GM23338 (cell line): ENCODE results near the gene EGLN3. TPM values are rescaled to one million over a fixed set of nuclear protein-coding genes. Genes with fewer than 3 reads are reported as not detected.

Source experiments
- ATAC-seq: fragments of 200-7000 bp; cut with Tn5 transposase; 3 replicates; pipeline ENCODE4 v1.9.1; 2020
- DNase-seq: peaks from one replicate; pipeline ENCODE4 v3.0.0-alpha.2; 2015; ENCODE audit warnings: low spot score
- H2AFZ ChIP-seq: fragments of 200-600 bp; sonication (generic); 2 replicates; pipeline ENCODE4 v1.8.0; 2016; ENCODE audit warnings: antibody characterized with exemption, mild to moderate bottlenecking, moderate library complexity
- H3F3A ChIP-seq: fragments of 200-600 bp; sonication (generic); replicated peaks from 2 replicates; pipeline ENCODE4 v1.8.0; 2017; ENCODE audit warnings: antibody characterized with exemption, mixed run types, low read depth
- H3K27ac ChIP-seq: fragments of 200-600 bp; sonication (generic); 2 replicates; pipeline ENCODE4 v1.6.1; 2016; ENCODE audit warnings: low read depth
- H3K27me3 ChIP-seq: fragments of 200-600 bp; sonication (generic); 2 replicates; pipeline ENCODE4 v1.8.0; 2016; ENCODE audit warnings: mild to moderate bottlenecking, mixed run types, moderate library complexity; ENCODE audit not compliant: insufficient read depth
- H3K36me3 ChIP-seq: fragments of 200-600 bp; sonication (generic); 2 replicates; pipeline ENCODE4 v1.8.0; 2016; ENCODE audit warnings: mild to moderate bottlenecking; ENCODE audit not compliant: insufficient read depth
- H3K4me1 ChIP-seq: fragments of 200-600 bp; sonication (generic); 2 replicates; pipeline ENCODE4 v1.8.0; 2016; ENCODE audit warnings: mild to moderate bottlenecking, moderate library complexity; ENCODE audit not compliant: insufficient read depth
- H3K4me2 ChIP-seq: fragments of 200-600 bp; sonication (generic); 2 replicates; pipeline ENCODE4 v1.7.1; 2017; ENCODE audit warnings: mixed run types
- H3K4me3 ChIP-seq: fragments of 200-600 bp; sonication (generic); 2 replicates; pipeline ENCODE4 v1.6.1; 2016; ENCODE audit warnings: mixed run types
- H3K79me2 ChIP-seq: fragments of 200-600 bp; sonication (generic); replicated peaks from 2 replicates; pipeline ENCODE4 v1.8.0; 2017; ENCODE audit warnings: mild to moderate bottlenecking; ENCODE audit not compliant: insufficient read depth
- H3K9me2 ChIP-seq: fragments of 200-600 bp; sonication (generic); 2 replicates; pipeline ENCODE4 v1.8.0; 2017; ENCODE audit not compliant: insufficient read depth
- H4K20me1 ChIP-seq: fragments of 200-600 bp; sonication (generic); replicated peaks from 2 replicates; pipeline ENCODE4 v1.8.0; 2017; ENCODE audit warnings: mild to moderate bottlenecking; ENCODE audit not compliant: insufficient read depth
- H3K27ac Mint-ChIP-seq: 2 replicates; pipeline ENCODE4 v1.8.0; 2020; ENCODE audit warnings: inconsistent platforms, mild to moderate bottlenecking, moderate library complexity, mixed read lengths
- H3K27me3 Mint-ChIP-seq: 3 replicates; pipeline ENCODE4 v1.8.0; 2022; ENCODE audit warnings: low read depth, mild to moderate bottlenecking, moderate library complexity, mixed read lengths, inconsistent platforms; ENCODE audit not compliant: insufficient read depth, poor library complexity
- H3K36me3 Mint-ChIP-seq: 3 replicates; pipeline ENCODE4 v1.8.0; 2021; ENCODE audit warnings: low read depth, mild to moderate bottlenecking, inconsistent platforms, moderate library complexity, mixed read lengths
- H3K4me1 Mint-ChIP-seq: 3 replicates; pipeline ENCODE4 v1.8.0; 2020; ENCODE audit warnings: mild to moderate bottlenecking, inconsistent platforms, mixed read lengths
- H3K4me3 Mint-ChIP-seq: 3 replicates; pipeline ENCODE4 v1.8.0; 2021; ENCODE audit warnings: moderate library complexity, mild to moderate bottlenecking, inconsistent platforms, mixed read lengths
- H3K9me3 Mint-ChIP-seq: 3 replicates; pipeline ENCODE4 v1.8.0; 2020; ENCODE audit warnings: moderate library complexity, mild to moderate bottlenecking, inconsistent platforms, mixed read lengths
- CREB1 ChIP-seq: fragments of 250-450 bp; sonication (Bioruptor Pico); IDR thresholded peaks from 2 replicates; pipeline ENCODE4 v1.5.0; 2020; ENCODE audit warnings: low read depth, mild to moderate bottlenecking, moderate library complexity
- CTCF ChIP-seq, 2 experiments: fragments of 200-600 bp in 1 of 2; sonication (generic) in 1 of 2; conservative IDR thresholded peaks; 2 replicates each; pipeline versions ENCODE4 v1.5.1 to v1.6.1; 2016 to 2017; ENCODE audit warnings: antibody characterized with exemption in 2 of 2, low read depth in 2 of 2, mild to moderate bottlenecking in 2 of 2, moderate library complexity in 1 of 2
- ETS1 ChIP-seq: IDR thresholded peaks from 2 replicates; pipeline ENCODE4 v1.6.1; 2016; ENCODE audit warnings: antibody characterized with exemption
- EZH2 ChIP-seq: fragments of 200-600 bp; sonication (generic); IDR thresholded peaks from one replicate; pipeline ENCODE4 v1.8.0; 2017; ENCODE audit warnings: antibody characterized with exemption, mild to moderate bottlenecking, low read depth; ENCODE audit not compliant: unreplicated experiment
- EZH2phosphoT487 ChIP-seq: fragments of 200-600 bp; sonication (generic); IDR thresholded peaks from one replicate; pipeline ENCODE4 v1.8.1; 2018; ENCODE audit warnings: antibody characterized with exemption; ENCODE audit not compliant: unreplicated experiment
- JUNB ChIP-seq: IDR thresholded peaks from one replicate; pipeline ENCODE4 v1.6.1; 2016; ENCODE audit warnings: antibody characterized with exemption; ENCODE audit not compliant: unreplicated experiment
- NANOG ChIP-seq: IDR thresholded peaks from 2 replicates; pipeline ENCODE4 v1.6.1; 2016; ENCODE audit warnings: antibody characterized with exemption, borderline replicate concordance
- POLR2AphosphoS5 ChIP-seq: IDR thresholded peaks from 2 replicates; pipeline ENCODE4 v1.6.1; 2016; ENCODE audit warnings: antibody characterized with exemption, low read depth
- STAT1 ChIP-seq: IDR thresholded peaks from one replicate; pipeline ENCODE4 v1.6.1; 2016; ENCODE audit warnings: antibody characterized with exemption; ENCODE audit not compliant: unreplicated experiment
- ZNF114 ChIP-seq: fragments of 250-450 bp; sonication (Bioruptor Pico); IDR thresholded peaks from 2 replicates; pipeline ENCODE4 v1.5.0; 2020; ENCODE audit warnings: mild to moderate bottlenecking, moderate library complexity
- ZNF331 ChIP-seq: fragments of 250-450 bp; sonication (Bioruptor Pico); IDR thresholded peaks from 2 replicates; pipeline ENCODE4 v1.5.0; 2020; ENCODE audit warnings: low read depth, mild to moderate bottlenecking, moderate library complexity
- polyA plus RNA-seq: library from polyadenylated mRNA; unstranded; fragments of >200 nt; fragmentation: Nextera tagmentation; extraction: Ambion mirVana; gene quantifications from 2 replicates; pipeline ENCODE4 v1.2.1, GENCODE V29; 2016
- total RNA-seq: library from RNA; depleted of rRNA; stranded (reverse); fragments of >200 nt; shearing (Covaris generic); gene quantifications from 2 replicates; pipeline ENCODE4 v1.2.3, GENCODE V29; 2014
- TF ChIP-seq, protein P1 (sequence below): IDR thresholded peaks from one replicate; pipeline ENCODE4 v1.6.1; 2018; ENCODE audit warnings: antibody characterized with exemption; ENCODE audit not compliant: unreplicated experiment

EGLN3 gene
- total and polyA plus RNA-seq, 2 experiments from 2014 or later: 26.8 to 42.9 TPM

GRCh38 chr14:33925235-33925634 is 25.6 kb downstream of the EGLN3 start:
- Mint-ChIP-seq H3K4me3 (no peak overlapping the region), H3K27ac (no peak overlapping the region), H3K36me3 (peaks cover 28% of the 10 kb centered on the region), H3K4me1 (peaks cover 11% of the 10 kb centered on the region), H3K27me3 (peaks cover 7% of the 10 kb centered on the region), H3K9me3 (no peaks in the 10 kb centered on the region)
- Histone ChIP-seq H2AFZ (no peak overlapping the region), H3K79me2 (0 out of 2 replicates have a peak, but pooled peaks cover 1% of the 10 kb centered on the region), H3K4me2 (no peak overlapping the region), H3F3A (no peaks in the 10 kb centered on the region), H3K9me2 (no peaks in the 10 kb centered on the region), H3K27ac (no peak overlapping the region), H3K4me3 (no peak overlapping the region), H3K4me1 (peaks cover 14% of the 10 kb centered on the region), H3K36me3 (peaks cover 4% of the 10 kb centered on the region; the same call in 1 of the 2 replicates), H3K27me3 (no peaks in the 10 kb centered on the region), H4K20me1 (no peaks in the 10 kb centered on the region)
- DNase-seq (no peak), ATAC-seq (no peak)
- no peak for TF ChIP-seq JUNB
- TF ChIP-seq NANOG: no peak
- no peak for TF ChIP-seq CTCF (conservative IDR thresholded peaks at IDR 0.05; ENCODE audit: low read depth in 2 of 2)
- no peak for TF ChIP-seq CREB1 (CRISPR knock-in tag)
- TF ChIP-seq ETS1: no peak
- no peak for TF ChIP-seq EZH2phosphoT487

DNA sequence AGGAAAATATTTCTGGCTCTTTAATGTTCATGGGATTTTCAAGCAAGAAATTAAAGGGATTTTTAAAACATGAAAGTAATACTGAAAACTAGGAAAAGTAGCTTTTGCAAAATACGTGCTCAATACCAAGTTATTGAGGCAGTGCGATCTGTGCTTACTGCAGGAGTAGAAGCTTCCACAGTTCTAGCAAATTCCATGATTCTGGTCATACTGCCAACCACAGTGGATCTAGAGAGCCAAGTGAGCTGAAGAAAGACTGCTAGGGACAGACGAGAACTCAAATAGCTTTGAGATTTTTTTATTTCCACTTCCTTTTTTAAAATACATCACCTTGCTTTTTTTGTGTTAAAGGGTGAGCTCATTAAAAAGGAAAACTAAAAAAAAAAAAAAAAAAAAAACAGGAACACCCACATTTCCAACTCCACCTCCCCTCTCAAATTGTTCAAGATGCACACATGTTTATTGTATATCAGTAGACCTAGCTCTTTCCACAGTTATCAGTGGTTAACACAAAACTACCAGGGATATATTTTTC is 26.2 kb downstream of the EGLN3 start:
- H4K20me1 ChIP-seq: no peaks in the 10 kb centered on the region
- no peaks in the 10 kb centered on the region for H3K9me3 Mint-ChIP-seq
- TF ChIP-seq STAT1: no peak
- TF ChIP-seq CTCF (conservative IDR thresholded peaks at IDR 0.05; ENCODE audit: low read depth in 2 of 2): no peak
- TF ChIP-seq ZNF114 (CRISPR knock-in tag): no peak
- no peak for TF ChIP-seq ETS1
- TF ChIP-seq NANOG: no peak
- TF ChIP-seq ZNF331 (CRISPR knock-in tag): no peak
- no peak for TF ChIP-seq POLR2AphosphoS5
- TF ChIP-seq, protein P1, sequence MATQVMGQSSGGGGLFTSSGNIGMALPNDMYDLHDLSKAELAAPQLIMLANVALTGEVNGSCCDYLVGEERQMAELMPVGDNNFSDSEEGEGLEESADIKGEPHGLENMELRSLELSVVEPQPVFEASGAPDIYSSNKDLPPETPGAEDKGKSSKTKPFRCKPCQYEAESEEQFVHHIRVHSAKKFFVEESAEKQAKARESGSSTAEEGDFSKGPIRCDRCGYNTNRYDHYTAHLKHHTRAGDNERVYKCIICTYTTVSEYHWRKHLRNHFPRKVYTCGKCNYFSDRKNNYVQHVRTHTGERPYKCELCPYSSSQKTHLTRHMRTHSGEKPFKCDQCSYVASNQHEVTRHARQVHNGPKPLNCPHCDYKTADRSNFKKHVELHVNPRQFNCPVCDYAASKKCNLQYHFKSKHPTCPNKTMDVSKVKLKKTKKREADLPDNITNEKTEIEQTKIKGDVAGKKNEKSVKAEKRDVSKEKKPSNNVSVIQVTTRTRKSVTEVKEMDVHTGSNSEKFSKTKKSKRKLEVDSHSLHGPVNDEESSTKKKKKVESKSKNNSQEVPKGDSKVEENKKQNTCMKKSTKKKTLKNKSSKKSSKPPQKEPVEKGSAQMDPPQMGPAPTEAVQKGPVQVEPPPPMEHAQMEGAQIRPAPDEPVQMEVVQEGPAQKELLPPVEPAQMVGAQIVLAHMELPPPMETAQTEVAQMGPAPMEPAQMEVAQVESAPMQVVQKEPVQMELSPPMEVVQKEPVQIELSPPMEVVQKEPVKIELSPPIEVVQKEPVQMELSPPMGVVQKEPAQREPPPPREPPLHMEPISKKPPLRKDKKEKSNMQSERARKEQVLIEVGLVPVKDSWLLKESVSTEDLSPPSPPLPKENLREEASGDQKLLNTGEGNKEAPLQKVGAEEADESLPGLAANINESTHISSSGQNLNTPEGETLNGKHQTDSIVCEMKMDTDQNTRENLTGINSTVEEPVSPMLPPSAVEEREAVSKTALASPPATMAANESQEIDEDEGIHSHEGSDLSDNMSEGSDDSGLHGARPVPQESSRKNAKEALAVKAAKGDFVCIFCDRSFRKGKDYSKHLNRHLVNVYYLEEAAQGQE: no peak
- no peak for TF ChIP-seq CREB1 (CRISPR knock-in tag)
- no peak for TF ChIP-seq JUNB
- no peak for TF ChIP-seq EZH2phosphoT487
- TF ChIP-seq EZH2: no peak

More for the DNA sequence above, 26.2 kb downstream of the EGLN3 start:
- H3K4me3 Mint-ChIP-seq: no peak overlapping the region
- H3K27me3 ChIP-seq: no peaks in the 10 kb centered on the region
- no peak overlapping the region for H3K27ac ChIP-seq
- DNase-seq (no peak), ATAC-seq (no peak)
- H3K36me3 ChIP-seq: peaks cover 4% of the 10 kb centered on the region; the same call in 1 of the 2 replicates
- peaks cover 11% of the 10 kb centered on the region for H3K4me1 Mint-ChIP-seq
- no peaks in the 10 kb centered on the region for H3F3A ChIP-seq
- no peak overlapping the region for H3K4me3 ChIP-seq
- no peaks in the 10 kb centered on the region for H3K9me2 ChIP-seq
- H3K36me3 Mint-ChIP-seq: peaks cover 24% of the 10 kb centered on the region
- no peak overlapping the region for H3K4me2 ChIP-seq
- H3K4me1 ChIP-seq: peaks cover 14% of the 10 kb centered on the region
- 0 out of 2 replicates have a peak overlapping the region, but pooled peaks have one; percentile 63 for H3K27ac Mint-ChIP-seq
- no peaks in the 10 kb centered on the region for H3K79me2 ChIP-seq
- peaks cover 7% of the 10 kb centered on the region for H3K27me3 Mint-ChIP-seq
- H2AFZ ChIP-seq: no peak overlapping the region
